Panc1 (cell line): ENCODE results near the gene AQP1. TPM values are rescaled to one million over a fixed set of nuclear protein-coding genes. Genes with fewer than 3 reads are reported as not detected.

Experiments used
- ATAC-seq: fragments of 200-7000 bp; cut with Tn5 transposase; 2 replicates; pipeline ENCODE4 v1.9.1; 2020; ENCODE audit warnings: mild to moderate bottlenecking, moderate library complexity
- BruUV-seq: library from RNA; stranded (reverse); fragments of 400-500 nt; replicated peaks from 2 replicates; lab custom pipeline; 2021; lab: Mats Ljungman, UMichigan
- CTCF ChIA-PET: fragments of 300-600 bp; sonication (Branson Sonifier 250); formaldehyde crosslinking; loops from one replicate; lab custom pipeline; 2022; ENCODE audit warnings: antibody characterized with exemption; lab: Charles Lee
- POLR2A ChIA-PET: fragments of 300-600 bp; sonication (Branson Sonifier 250); formaldehyde crosslinking; loops from one replicate; lab custom pipeline; 2022; ENCODE audit warnings: antibody characterized with exemption; lab: Charles Lee
- DNase-seq: peaks from one replicate; pipeline ENCODE4 v3.0.0-alpha.2; 2010; ENCODE audit warnings: low read depth, low spot score
- H3K27ac ChIP-seq: 2 replicates; pipeline ENCODE4 v1.5.1; 2011; ENCODE audit warnings: mild to moderate bottlenecking, low read length, inconsistent platforms
- H3K27me3 ChIP-seq: fragments of 200-500 bp; sonication (Bioruptor generic); 2 replicates; pipeline ENCODE4 v1.6.0; 2014; ENCODE audit warnings: low read length, inconsistent platforms; ENCODE audit not compliant: control insufficient read depth, insufficient read depth
- H3K36me3 ChIP-seq: fragments of 200-500 bp; sonication (Bioruptor generic); 2 replicates; pipeline ENCODE4 v1.5.1; 2014; ENCODE audit warnings: inconsistent platforms, mild to moderate bottlenecking, low read length, moderate library complexity; ENCODE audit not compliant: control insufficient read depth, insufficient read depth
- H3K4me1 ChIP-seq: 2 replicates; pipeline ENCODE4 v1.5.1; 2011; ENCODE audit warnings: inconsistent platforms, mild to moderate bottlenecking, low read length, moderate library complexity; ENCODE audit not compliant: control insufficient read depth, insufficient read depth
- H3K4me3 ChIP-seq, 2 experiments: 2 replicates each; pipeline ENCODE4 v1.5.1; 2011 to 2012; ENCODE audit warnings: low read depth in 2 of 2, low read length in 2 of 2, mild to moderate bottlenecking in 2 of 2, inconsistent platforms in 1 of 2, moderate library complexity in 1 of 2
- H3K9me3 ChIP-seq: fragments of 200-500 bp; sonication (Bioruptor generic); 2 replicates; pipeline ENCODE4 v1.5.1; 2014; ENCODE audit warnings: low read depth, mild to moderate bottlenecking, inconsistent platforms, low read length, moderate library complexity; ENCODE audit not compliant: control insufficient read depth, insufficient read depth
- CTCF ChIP-seq: fragments of 450-650 bp; IDR thresholded peaks from 2 replicates; pipeline ENCODE4 v1.5.1; 2017; ENCODE audit warnings: mild to moderate bottlenecking
- POLR2AphosphoS5 ChIP-seq: IDR thresholded peaks from 2 replicates; pipeline ENCODE4 v1.6.1; 2012; ENCODE audit warnings: mild to moderate bottlenecking, low read depth, low read length, moderate library complexity
- REST ChIP-seq, 2 experiments: IDR thresholded peaks; 2 replicates each; pipeline ENCODE4 v1.6.1; 2011 to 2012; ENCODE audit warnings: low read depth in 2 of 2, control low read depth in 1 of 2, low read length in 1 of 2, mild to moderate bottlenecking in 1 of 2, moderate library complexity in 1 of 2; ENCODE audit not compliant: insufficient read depth in 1 of 2
- SIN3A ChIP-seq: IDR thresholded peaks from 2 replicates; pipeline ENCODE4 v1.6.1; 2012; ENCODE audit warnings: low read depth, mild to moderate bottlenecking, low read length, moderate library complexity, borderline replicate concordance; ENCODE audit not compliant: insufficient read depth
- TCF7L2 ChIP-seq: IDR thresholded peaks from 2 replicates; pipeline ENCODE4 v1.6.1; 2011; ENCODE audit warnings: mild to moderate bottlenecking, low read depth, low read length, inconsistent platforms
- in situ Hi-C: cut with HindIII; loops from 2 replicates; pipeline ENCODE4 v1.10.0; 2016; ENCODE audit warnings: low sequenced_read_pairs, low pct_unique_long_range_greater_than_20kb
- intact Hi-C: fragments of 100-400 bp; cut with micrococcal nuclease; formaldehyde crosslinking; loops from one replicate; pipeline ENCODE4 v1.10.0; 2022; ENCODE audit not compliant: unreplicated experiment
- total RNA-seq: library from RNA; stranded (reverse); gene quantifications from one replicate; pipeline ENCODE4 v1.2.1, GENCODE V29; 2021; ENCODE audit not compliant: unreplicated experiment

Gene AQP1
- total RNA-seq, 1 experiment from 2014 or later: 0.57 TPM

- CTCF ChIA-PET: no interaction called here
- Histone ChIP-seq H3K4me1 (no peaks in the 10 kb centered on the region), H3K4me3 (no peak overlapping the region), H3K9me3 (no peaks in the 10 kb centered on the region), H3K36me3 (no peaks in the 10 kb centered on the region), H3K27me3 (no peaks in the 10 kb centered on the region), H3K27ac (no peak overlapping the region)
- ATAC-seq (no peak), DNase-seq (no peak)
- intact Hi-C loops (no loop called here), in situ Hi-C loops (no loop called here)
- TF ChIP-seq CTCF (no peak), POLR2AphosphoS5 (no peak), TCF7L2 (no peak), SIN3A (no peak), REST (IDR thresholded peaks at IDR 0.05; ENCODE audit: insufficient read depth in 1 of 2, low read depth in 2 of 2, low read length in 1 of 2) (no peak)
- BruUV-seq: no TSS peak
- POLR2A ChIA-PET: no interaction called here
Measured at GRCh38 chr7:30866939-30867338, 44.7 kb upstream of the AQP1 start.

DNA sequence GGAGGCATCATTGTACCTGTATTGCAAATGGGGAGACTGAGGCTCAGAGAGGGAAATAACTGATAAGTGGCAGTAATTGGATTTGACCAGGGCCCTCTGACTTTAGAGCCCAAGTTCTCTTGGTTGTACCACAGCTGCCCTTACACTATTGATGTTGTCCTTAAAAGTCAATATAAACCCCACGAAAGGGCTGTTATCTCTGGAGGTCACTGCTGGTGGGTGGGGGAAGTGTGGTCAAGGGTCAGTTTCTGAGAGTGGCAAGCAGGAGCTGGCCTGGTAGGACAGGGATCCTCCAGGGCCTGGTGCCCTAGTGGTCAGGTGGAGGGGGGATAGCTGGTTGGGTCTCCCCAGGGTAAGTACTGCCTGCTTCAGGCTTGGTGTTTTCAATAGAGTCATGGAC is 44.2 kb upstream of the AQP1 start:
- no TSS peak for BruUV-seq
- TF ChIP-seq REST (IDR thresholded peaks at IDR 0.05; ENCODE audit: insufficient read depth in 1 of 2, low read depth in 2 of 2, low read length in 1 of 2): no peak
- Histone ChIP-seq H3K36me3 (no peaks in the 10 kb centered on the region), H3K4me1 (no peaks in the 10 kb centered on the region), H3K27me3 (no peaks in the 10 kb centered on the region), H3K27ac (no peak overlapping the region), H3K4me3 (no peak overlapping the region), H3K9me3 (no peaks in the 10 kb centered on the region)
- in situ Hi-C loops (no loop called here), intact Hi-C loops (no loop called here)
- DNase-seq (no peak), ATAC-seq (no peak)
- POLR2A ChIA-PET: no interaction called here
- CTCF ChIA-PET: no interaction called here
